ENCODE measurements around the gene ARHGAP20.
"Not testable (repeated sequence)": the region's sequence is repeated elsewhere in the genome, so short reads cannot be mapped to it uniquely, and the experiment has no call there.

Gene ARHGAP20

DNA sequence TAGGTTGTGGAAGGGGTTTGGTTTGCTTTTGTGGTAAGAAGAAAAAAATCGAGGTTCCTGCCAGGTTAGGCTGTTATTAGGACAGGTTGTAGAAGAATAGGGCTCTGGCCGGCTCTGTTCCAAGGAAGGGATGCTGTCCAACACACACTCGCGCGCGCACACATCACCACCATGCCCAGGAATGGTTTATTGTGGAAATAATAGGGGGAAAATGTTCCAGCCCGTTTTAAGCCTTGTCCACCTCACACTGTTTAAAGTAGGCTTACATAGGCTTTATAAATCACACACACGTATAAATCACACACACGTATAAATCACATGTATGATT lies 1.2 kb upstream of the ARHGAP20 start:
- DNase-seq (ENCODE audit: low read depth), result no peak

DNA sequence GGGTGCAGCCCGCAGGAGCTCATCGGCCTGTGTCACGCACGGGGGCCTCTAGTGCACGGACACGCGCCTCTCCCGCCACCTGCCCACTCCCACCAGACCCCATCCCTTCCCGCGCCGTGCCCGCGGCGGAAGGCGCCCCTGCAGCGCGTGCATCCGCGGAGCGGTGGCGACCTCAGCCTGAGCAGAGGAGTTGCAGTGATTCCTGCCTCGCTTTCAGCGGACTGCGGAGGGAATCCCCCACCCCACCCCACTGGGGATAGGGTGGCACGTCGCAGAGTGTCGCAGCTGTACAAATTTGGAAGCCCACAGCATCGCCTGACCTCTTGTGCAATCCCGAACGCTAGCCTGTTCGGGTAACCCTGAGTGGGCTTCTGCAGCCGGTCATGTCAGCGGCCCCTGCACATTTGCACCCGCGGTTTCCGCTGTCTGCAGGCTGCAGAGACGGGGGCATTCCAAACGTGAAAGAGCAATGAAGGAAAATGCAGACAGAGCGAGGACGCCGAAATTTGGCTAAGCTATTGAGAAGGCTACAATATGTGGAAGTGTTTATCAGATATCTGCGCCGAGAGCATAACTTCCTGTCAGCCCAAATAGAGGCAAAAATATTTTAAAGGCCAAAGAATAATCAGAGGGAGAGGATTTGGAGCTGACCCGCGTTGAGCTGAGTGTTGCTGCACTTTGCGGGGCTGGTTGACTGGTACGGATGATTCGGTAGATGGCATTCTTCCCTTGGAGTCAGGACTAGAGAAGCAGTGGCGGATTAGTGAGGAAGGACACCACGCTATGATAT lies 617 bp upstream of the ARHGAP20 start:
- no peak for DNase-seq (ENCODE audit: low read depth)

GRCh38 chr11:110711448-110711775 lies 825 bp downstream of the ARHGAP20 start:
- no peak for DNase-seq (ENCODE audit: low read depth)

GRCh38 chr11:110710628-110711381 lies 1.4 kb downstream of the ARHGAP20 start:
- DNase-seq (ENCODE audit: low read depth), result no peak

DNA sequence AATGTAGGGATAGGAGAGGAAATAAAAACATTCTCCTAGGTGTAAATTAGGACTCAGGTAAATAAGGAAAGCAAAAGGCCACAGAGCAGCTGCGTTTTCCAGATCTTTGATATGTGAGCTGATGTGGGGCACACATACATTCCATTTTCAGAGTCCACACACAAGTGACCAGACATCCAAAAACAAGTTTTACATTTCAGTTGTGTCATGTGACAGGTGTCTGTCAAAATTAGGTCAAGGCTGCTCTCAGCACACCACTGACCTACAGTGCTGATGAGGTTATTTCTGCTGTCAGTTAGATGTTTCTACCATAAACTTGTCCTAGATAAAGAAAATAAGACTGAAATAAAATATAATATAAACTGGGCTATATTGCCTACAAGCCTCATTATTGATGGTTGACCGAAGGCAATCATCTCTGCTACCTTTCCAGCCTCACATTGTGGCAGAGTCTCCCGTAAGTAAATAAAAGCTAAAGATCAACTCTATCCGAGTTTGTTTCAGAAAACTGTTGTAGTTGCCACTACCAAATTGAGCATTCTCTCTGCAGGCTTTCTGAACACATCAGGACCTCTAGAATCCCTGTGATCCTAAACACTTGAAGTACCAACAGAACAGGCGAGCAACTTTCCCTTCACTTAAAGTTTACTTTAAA lies 7.9 kb downstream of the ARHGAP20 start:
- DNase-seq (ENCODE audit: low read depth), result no peak

DNA sequence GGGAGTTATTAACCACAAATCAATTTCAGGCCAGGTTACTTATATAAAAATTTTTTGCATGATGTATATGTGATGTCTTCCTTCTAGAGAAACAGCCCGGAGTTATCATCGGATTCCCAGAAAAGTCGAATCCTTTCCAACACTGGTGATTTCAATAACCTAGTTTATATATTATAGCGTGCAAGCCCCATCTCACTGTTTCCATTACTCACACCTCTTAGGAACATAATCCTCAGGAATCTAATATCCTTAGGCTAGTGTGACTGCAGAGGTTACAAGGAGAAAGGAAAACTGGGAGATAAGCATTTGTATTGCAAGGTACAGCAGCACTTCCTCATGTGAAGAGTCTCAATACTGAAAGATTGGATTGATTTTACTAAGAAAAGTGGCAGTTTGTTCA lies 20.3 kb downstream of the ARHGAP20 start:
- DNase-seq (ENCODE audit: low read depth), result no peak

DNA sequence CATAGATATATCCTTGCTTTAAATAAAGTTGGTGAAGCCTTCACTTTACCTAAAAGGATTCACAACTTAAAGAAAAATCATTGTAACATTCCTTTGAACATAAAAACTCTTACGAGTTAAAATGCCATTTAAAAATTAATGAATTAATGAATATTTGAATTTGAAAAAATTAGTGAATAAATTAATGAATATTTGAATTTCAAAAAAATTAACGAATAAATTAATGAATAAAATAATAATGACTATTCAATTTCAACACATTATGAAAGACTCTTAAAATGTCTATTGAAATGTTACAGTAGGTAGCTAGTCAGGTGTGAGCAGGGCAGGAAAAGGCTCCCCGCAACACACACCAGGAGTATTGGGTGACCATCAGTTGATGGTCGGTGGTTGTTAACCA lies 22.9 kb downstream of the ARHGAP20 start:
- DNase-seq (ENCODE audit: low read depth), result no peak

DNA sequence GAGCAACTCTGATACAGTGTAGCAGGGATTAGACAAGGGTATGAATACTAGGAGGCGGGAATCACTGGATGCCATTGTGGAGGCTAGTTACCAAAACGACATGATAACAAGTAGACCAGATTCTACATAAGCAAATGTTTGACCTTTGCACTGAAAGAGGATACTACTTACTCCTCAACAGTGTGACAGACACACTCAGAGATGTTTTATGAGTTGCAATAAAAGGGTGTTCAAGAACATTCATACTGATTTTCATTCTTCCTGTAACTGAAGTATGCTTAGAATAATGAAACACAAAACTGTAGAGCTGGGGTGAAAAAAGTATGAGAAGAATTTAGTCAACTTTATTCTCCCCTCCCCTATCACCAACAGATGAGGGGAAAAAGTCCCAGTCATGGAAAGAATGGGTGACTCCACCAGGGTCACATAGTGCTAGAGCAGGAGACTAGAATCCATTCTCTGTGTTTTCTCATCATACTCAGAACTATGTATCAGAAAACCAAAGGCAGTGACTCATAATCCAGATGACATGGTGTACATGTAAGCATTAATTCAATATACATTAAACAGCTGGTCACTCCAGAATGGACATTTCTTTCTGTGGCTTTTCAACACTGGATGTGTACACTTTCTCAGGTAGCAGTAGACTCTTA lies 32.8 kb downstream of the ARHGAP20 start:
- peak; percentile 44 for DNase-seq (ENCODE audit: low read depth)

GRCh38 chr11:110675548-110675947 lies 36.7 kb downstream of the ARHGAP20 start:
- no peak for DNase-seq (ENCODE audit: low read depth)

GRCh38 chr11:110665689-110666465 lies 46.4 kb downstream of the ARHGAP20 start:
- no peak for DNase-seq (ENCODE audit: low read depth)

GRCh38 chr11:110655967-110656366 lies 56.3 kb downstream of the ARHGAP20 start:
- no peak for DNase-seq (ENCODE audit: low read depth)

- no peak for DNase-seq (ENCODE audit: low read depth)
Measured at GRCh38 chr11:110654456-110654855, 57.8 kb downstream of the ARHGAP20 start.

DNA sequence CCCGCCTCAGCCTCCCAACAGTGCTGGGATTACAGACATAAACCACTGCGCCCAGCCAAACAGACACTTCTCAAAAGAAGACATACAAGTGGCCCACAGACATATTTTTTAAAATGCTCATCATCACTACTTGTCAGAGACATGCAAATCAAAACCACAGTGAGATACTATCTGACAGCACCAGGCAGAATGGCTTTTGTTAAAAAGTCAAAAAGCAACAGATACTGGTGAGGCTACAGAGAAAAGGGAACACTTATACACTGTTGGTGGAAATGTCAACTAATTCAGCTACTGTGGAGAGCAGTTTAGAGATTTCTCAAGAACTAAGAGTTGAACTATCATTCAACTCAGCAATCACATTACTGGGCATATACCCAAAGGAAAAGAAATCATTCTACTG lies 67.0 kb downstream of the ARHGAP20 start:
- DNase-seq (ENCODE audit: low read depth), result no peak

DNA sequence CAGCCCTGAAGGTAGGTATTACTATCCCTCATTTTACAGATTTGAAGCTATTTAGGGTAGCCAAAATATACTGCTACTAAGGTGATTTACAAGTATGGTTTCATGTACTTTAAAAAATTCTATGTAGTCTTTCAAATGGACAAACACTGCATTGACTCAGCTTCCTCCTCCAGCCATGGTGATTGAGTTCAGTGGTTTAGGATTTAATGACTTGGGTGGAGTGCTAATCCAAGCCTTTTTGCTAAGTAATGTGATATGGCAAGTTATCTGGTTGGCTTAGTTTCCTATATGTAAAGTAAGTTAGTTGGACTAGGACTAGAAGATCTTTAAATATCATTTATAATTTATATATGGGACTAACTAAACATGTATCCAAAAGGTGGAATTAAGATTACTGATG lies 77.9 kb downstream of the ARHGAP20 start:
- no peak for DNase-seq (ENCODE audit: low read depth)

GRCh38 chr11:110631551-110631950 lies 80.7 kb downstream of the ARHGAP20 start:
- DNase-seq (ENCODE audit: low read depth), result no peak

- DNase-seq (ENCODE audit: low read depth), result no peak
Measured at GRCh38 chr11:110629594-110629993, 82.6 kb downstream of the ARHGAP20 start.

GRCh38 chr11:110621826-110622225 lies 90.4 kb downstream of the ARHGAP20 start:
- DNase-seq (ENCODE audit: low read depth), result no peak

DNA sequence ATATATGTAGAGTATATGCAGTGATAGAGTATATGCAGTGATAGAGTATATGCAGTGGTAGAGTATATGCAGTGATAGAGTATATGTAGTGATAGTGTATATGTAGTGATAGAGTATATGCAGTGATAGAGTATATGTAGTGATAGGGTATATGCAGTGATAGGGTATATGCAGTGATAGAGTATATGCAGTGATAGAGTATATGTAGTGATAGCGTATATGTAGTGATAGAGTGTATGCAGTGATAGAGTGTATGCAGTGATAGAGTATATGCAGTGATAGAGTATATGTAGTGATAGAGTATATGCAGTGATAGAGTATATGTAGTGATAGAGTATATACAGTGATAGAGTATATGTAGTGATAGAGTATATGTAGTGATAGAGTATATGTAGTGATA lies 92.9 kb downstream of the ARHGAP20 start:
- not testable (repeated sequence) for DNase-seq (ENCODE audit: low read depth)

DNA sequence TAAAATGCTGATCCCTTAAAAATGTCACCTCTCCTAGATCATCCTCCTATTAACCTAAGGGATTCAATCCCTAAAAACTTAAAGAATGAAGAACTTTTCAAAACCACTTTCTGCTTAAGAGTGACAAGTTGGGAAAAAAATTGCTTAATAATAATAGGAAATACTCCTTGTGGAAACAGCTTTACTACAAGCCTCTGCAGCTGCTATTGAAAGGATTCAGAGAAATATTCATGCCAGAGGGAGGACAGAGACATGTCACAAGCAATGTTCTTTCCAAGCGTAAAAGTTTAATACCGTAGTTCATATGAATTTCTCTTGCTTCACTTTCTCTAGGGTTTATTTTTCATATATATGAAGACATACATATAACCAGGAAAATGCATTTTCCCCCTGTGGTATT lies 98.2 kb downstream of the ARHGAP20 start:
- DNase-seq (ENCODE audit: low read depth), result no peak

- DNase-seq (ENCODE audit: low read depth), result no peak
Measured at GRCh38 chr11:110613197-110613918, 98.9 kb downstream of the ARHGAP20 start.

- no peak for DNase-seq (ENCODE audit: low read depth)
Measured at GRCh38 chr11:110606415-110606814, 105.8 kb downstream of the ARHGAP20 start.
